ENCODE measurements around the gene ZCCHC8. TPM values are rescaled to one million over a fixed set of nuclear protein-coding genes. Genes with fewer than 3 reads are reported as not detected.

The ZCCHC8 gene
- total RNA-seq, 4 donors from 2014 or later, result 12.1 to 23.3 (median 20.5) TPM

DNA sequence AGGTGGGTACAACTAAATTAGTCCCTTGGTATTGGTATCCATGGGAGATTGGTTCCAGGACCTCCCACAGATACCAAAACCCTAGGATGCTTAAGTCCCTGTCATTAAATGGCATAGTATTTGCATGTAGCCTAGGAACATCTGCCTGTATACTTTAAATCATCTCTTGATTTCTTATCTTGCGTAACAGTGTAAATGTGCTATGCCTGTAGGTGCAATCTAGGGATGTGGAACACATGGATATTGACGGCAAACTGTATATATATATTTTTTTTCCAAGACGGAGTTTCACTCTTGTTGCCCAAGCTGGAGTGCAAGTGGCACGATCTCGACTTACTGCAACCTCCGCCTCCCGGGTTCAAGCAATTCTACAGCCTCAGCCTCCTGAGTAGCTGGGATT, 27.9 kb upstream of the ZCCHC8 start:
- Histone ChIP-seq H3K27ac (no peak overlapping the region), H3K4me3 (no peak overlapping the region), H3K27me3 (no peaks in the 10 kb centered on the region), H3K4me1 (peaks cover 27 to 29% of the 10 kb centered on the region in 2 donors), H3K9me3 (no peaks in the 10 kb centered on the region), H3K36me3 (no peaks in the 10 kb centered on the region)
- in situ Hi-C loops (cut with MboI; ENCODE audit: low sequenced_read_pairs in 4 of 4) (no loop called here), intact Hi-C loops (cut with DNase I; ENCODE audit: low total_unique reads) (loop anchor here (10.0 kb wide), 1 partner anchor 1076 kb away; the partner anchor contains the start of gene DDX55)
- DNase-seq (no peak), ATAC-seq (no peak)
- TF ChIP-seq, protein P1, sequence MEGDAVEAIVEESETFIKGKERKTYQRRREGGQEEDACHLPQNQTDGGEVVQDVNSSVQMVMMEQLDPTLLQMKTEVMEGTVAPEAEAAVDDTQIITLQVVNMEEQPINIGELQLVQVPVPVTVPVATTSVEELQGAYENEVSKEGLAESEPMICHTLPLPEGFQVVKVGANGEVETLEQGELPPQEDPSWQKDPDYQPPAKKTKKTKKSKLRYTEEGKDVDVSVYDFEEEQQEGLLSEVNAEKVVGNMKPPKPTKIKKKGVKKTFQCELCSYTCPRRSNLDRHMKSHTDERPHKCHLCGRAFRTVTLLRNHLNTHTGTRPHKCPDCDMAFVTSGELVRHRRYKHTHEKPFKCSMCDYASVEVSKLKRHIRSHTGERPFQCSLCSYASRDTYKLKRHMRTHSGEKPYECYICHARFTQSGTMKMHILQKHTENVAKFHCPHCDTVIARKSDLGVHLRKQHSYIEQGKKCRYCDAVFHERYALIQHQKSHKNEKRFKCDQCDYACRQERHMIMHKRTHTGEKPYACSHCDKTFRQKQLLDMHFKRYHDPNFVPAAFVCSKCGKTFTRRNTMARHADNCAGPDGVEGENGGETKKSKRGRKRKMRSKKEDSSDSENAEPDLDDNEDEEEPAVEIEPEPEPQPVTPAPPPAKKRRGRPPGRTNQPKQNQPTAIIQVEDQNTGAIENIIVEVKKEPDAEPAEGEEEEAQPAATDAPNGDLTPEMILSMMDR (IDR thresholded peaks at IDR 0.05 in 4 of 5, conservative IDR thresholded peaks at IDR 0.05 in 1 of 5), result no peak
- TF ChIP-seq POLR2A (IDR thresholded peaks at IDR 0.05), result no peak

DNA sequence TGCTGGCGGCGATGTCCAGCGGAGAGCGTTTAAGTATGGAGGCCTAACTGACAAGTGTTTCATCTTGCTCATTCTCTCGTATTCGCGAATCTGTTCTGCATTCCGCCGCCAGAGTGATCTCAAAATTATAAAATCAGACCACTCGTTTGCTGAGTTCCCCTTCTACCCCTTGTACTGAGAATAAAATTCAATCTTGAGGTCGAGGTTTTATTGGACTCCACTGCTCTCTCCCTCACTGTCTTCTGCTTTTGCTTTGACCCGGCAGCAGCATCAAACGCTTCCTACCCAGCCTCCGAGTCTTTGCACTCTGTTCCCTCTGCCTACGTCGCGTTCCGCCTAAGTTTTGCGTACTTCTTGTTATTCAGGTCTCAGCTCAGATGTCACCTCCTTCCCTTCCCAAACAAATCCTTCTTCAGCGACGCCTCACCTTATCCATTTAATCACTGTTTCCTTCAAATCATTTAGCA, 26.8 kb upstream of the ZCCHC8 start:
- Histone ChIP-seq H3K27ac (peak overlapping the region; percentile 65 to 99 (median 93)), H3K27me3 (no peaks in the 10 kb centered on the region), H3K9me3 (no peaks in the 10 kb centered on the region), H3K4me1 (peaks cover 37 to 39% of the 10 kb centered on the region in 2 donors), H3K4me3 (peak overlapping the region; percentile 65 to 93 (median 82)), H3K36me3 (no peaks in the 10 kb centered on the region)
- DNase-seq, result no peak
- intact Hi-C loops (cut with DNase I; ENCODE audit: low total_unique reads), result loop anchor here (1.0 to 10.0 kb wide), 2 partner anchors 225 to 1077 kb away; partner anchors contain the start of genes DDX55 and DENR
- no peak for TF ChIP-seq POLR2A (IDR thresholded peaks at IDR 0.05)
- TF ChIP-seq, protein P1 (IDR thresholded peaks at IDR 0.05 in 4 of 5, conservative IDR thresholded peaks at IDR 0.05 in 1 of 5), result no peak
- in situ Hi-C loops (cut with MboI; ENCODE audit: low sequenced_read_pairs in 4 of 4), result no loop called here
- ATAC-seq, result no peak

DNA sequence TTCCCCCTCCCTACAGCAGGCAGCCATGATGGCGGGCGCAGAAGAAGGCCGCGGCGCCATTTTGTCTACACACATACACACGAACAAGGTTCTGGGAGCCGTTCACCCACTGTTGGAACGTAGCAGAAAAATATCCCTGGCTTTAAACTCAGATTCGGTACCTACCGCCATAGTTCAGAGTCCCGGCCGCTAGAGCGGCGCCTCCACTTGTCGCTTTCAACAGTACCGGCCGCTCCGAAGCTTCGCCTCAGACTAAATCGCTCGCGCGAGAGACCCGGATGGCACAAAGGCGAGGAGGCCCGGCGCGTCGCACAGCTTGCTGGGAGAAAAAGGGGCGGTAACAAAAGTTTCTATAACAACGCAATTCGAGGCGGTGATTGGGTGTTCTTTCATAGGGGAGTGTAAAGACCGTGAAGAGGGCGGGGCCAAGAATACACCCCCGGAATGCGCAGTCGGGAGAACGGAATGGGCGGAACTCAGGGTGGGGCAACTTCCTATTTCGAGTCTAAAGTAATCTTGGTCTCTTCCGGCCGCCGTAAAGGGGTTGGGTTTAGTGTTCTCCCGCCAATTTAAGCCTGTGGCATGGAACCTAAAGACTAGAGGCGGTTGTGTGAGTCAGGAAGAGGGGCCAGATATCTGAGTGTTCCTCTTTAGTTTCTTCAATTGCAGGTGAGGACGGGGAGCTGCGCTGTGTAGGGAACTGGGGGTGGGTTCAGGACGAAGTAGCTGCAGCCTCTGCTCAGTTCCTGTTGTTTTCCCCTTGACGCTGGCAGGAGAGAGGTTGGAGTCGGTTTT, 26.1 kb upstream of the ZCCHC8 start, which contains the start of the genes KNTC1 and RSRC2:
Gene KNTC1 (plus strand): TSS at position 567 of the 795 bp plus-strand sequence. CDS start 2,815 bp downstream, outside the sequence.
Gene RSRC2 (minus strand): TSS at position 254 of the 795 bp plus-strand sequence. CDS start 83 bp downstream, at position 171.
- H3K27ac ChIP-seq, result peak within 1 kb of the TSS; percentile 88 to 99 (median 95)
- peak within 1 kb of the TSS; percentile 76 to 94 (median 90) for H3K4me3 ChIP-seq
- in situ Hi-C loops (cut with MboI; ENCODE audit: low sequenced_read_pairs in 4 of 4), result no loop called here
- H3K36me3 ChIP-seq, result peaks cover 0 to 5% of the 10 kb centered on the region in 2 donors
- intact Hi-C loops (cut with DNase I; ENCODE audit: low total_unique reads), result loop anchor here (1.0 to 10.0 kb wide), 3 partner anchors 27 to 1078 kb away; partner anchors contain the start of genes DDX55, DENR and ZCCHC8
- H3K4me1 ChIP-seq, result peaks cover 37 to 45% of the 10 kb centered on the region in 2 donors
- peak; percentile 99 for DNase-seq
- peak; percentile 98 for ATAC-seq
- TF ChIP-seq POLR2A (IDR thresholded peaks at IDR 0.05), result peak; percentile 97
- TF ChIP-seq, protein P1 (IDR thresholded peaks at IDR 0.05 in 4 of 5, conservative IDR thresholded peaks at IDR 0.05 in 1 of 5), result no peak
- H3K9me3 ChIP-seq, result no peaks in the 10 kb centered on the region
- H3K27me3 ChIP-seq, result no peaks in the 10 kb centered on the region

DNA sequence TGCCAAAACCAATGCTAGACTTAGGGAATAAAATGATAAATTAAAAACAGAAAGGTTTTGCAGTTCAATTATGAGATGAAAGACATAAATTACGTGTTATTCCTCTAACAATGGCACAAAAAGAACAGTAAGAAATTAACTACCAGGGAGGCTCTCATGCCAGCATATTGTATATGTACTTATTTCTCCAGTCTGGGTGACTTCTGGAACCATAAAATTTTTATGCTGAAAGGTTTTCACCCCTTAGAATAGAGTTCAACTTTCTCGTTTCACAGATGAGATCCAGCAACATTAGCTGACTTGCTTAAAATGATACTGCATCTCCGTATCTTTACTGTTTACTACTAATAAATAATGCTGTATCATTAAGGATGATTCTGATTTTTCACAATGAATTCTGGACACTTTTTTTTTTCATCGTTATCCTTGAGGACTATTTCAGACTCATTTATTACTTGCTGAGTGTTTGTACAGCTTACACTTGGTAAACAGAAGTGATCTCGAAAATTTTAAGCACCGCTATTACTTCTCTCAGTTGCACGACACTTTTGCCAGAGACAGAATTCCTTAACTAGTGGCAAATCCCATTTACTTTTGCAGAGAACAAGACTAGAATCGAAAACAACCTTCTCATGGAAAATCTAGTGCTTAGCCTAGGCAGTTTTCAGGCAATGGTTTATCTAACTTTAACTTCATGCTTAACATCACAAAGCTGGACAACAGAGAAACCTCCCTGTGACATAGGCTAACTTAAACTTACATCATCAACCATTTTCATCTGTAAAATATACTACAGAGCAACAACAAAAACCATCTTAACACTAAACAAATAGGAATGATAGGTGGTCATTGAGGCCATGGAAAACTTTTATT, 23.4 kb upstream of the ZCCHC8 start:
- TF ChIP-seq, protein P1 (IDR thresholded peaks at IDR 0.05 in 4 of 5, conservative IDR thresholded peaks at IDR 0.05 in 1 of 5), result no peak
- TF ChIP-seq POLR2A (IDR thresholded peaks at IDR 0.05), result no peak
- intact Hi-C loops (cut with DNase I; ENCODE audit: low total_unique reads) (loop anchor here (10.0 kb wide), 1 partner anchor 1081 kb away; the partner anchor contains the start of gene DDX55), in situ Hi-C loops (cut with MboI; ENCODE audit: low sequenced_read_pairs in 4 of 4) (loop anchor here in 3 of 4 donors (25.0 kb wide), 3 partner anchors 238 to 1113 kb away; partner anchors contain the start of genes CCDC62 (in 1 of the 3), DENR (in 1 of the 3), EIF2B1 (in 1 of the 3) and GTF2H3 (in 1 of the 3))
- no peaks in the 10 kb centered on the region for H3K27me3 ChIP-seq
- peak overlapping the region; percentile 66 to 99 (median 85) for H3K27ac ChIP-seq
- no peaks in the 10 kb centered on the region for H3K9me3 ChIP-seq
- DNase-seq (no peak), ATAC-seq (no peak)
- peaks cover 0 to 33% of the 10 kb centered on the region in 2 donors for H3K36me3 ChIP-seq
- H3K4me1 ChIP-seq, result peaks cover 41 to 48% of the 10 kb centered on the region in 2 donors
- peak overlapping the region; percentile 44 to 94 (median 76) for H3K4me3 ChIP-seq
